ENCODE data around the gene ECE1. TPM values are rescaled to one million over a fixed set of nuclear protein-coding genes. Genes with fewer than 3 reads are reported as not detected.

The ECE1 gene
- total and polyA plus RNA-seq, 2 of the 13 experiments (the other 11 are each of a cell fraction or from before 2014, with no cell fraction given): 13.5 to 21.2 TPM

DNA sequence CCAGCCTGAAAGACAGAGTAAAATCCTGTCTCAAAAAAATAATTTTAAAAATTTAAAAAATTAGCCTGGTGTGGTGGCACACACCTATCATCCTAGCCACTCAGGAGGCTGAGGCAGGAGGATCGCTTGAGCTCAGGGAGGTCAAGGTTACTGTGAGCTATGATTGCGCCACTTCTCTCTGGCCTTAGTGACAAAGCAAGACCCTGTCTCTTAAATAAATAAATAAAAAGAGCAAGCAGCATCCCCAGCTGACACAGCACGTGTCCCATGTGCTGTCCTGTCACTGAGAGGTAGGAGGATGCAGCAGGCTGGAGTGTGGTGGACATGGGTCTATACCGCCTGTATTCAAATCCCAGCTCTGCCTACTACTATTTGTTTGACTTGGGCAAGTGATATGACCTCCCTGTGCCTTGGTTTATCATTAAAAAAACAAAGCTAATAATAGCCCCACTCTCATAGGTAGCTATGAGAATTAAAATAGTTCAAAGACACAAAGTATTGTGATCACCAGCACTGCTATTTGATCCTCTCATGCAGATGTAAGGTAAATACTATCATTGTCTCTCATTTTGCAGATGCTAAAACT, 22.2 kb upstream of the ECE1 start (continued):
- TF ChIP-seq, protein P1, sequence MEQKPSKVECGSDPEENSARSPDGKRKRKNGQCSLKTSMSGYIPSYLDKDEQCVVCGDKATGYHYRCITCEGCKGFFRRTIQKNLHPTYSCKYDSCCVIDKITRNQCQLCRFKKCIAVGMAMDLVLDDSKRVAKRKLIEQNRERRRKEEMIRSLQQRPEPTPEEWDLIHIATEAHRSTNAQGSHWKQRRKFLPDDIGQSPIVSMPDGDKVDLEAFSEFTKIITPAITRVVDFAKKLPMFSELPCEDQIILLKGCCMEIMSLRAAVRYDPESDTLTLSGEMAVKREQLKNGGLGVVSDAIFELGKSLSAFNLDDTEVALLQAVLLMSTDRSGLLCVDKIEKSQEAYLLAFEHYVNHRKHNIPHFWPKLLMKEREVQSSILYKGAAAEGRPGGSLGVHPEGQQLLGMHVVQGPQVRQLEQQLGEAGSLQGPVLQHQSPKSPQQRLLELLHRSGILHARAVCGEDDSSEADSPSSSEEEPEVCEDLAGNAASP (CRISPR knock-in tag; IDR thresholded peaks at IDR 0.05; ENCODE audit: borderline replicate concordance): peak; percentile 76; the same call in 1 of the 2 replicates
- TF ChIP-seq CEBPG (CRISPR knock-in tag; IDR thresholded peaks at IDR 0.05) (peak; percentile 96), NR3C1 (CRISPR knock-in tag; IDR thresholded peaks at IDR 0.05) (no peak), ZNF34 (CRISPR knock-in tag; IDR thresholded peaks at IDR 0.05; ENCODE audit: borderline replicate concordance) (no peak), NFKBIZ (CRISPR knock-in tag; IDR thresholded peaks at IDR 0.05) (0 out of 2 replicates have a peak, but pooled peaks have one; percentile 29), BHLHE40 (IDR thresholded peaks at IDR 0.05; ENCODE audit: low read length) (peak; percentile 91), FOXO1 (CRISPR knock-in tag; IDR thresholded peaks at IDR 0.05) (peak; percentile 67), EP300 (IDR thresholded peaks at IDR 0.05; ENCODE audit: low read depth in 2 of 2, low read length in 2 of 2) (peak in 1 of 2 experiments; percentile 66; a peak in 2 of 4 replicates), EP300 (CRISPR knock-in tag; IDR thresholded peaks at IDR 0.05; ENCODE audit: borderline replicate concordance) (peak; percentile 44; the same call in 1 of the 2 replicates), POGZ (CRISPR knock-in tag; IDR thresholded peaks at IDR 0.05) (0 out of 2 replicates have a peak, but pooled peaks have one; percentile 65), HDAC1 (CRISPR knock-in tag; IDR thresholded peaks at IDR 0.05) (peak; percentile 83), ZNF788 (CRISPR knock-in tag; IDR thresholded peaks at IDR 0.05; ENCODE audit: borderline replicate concordance) (peak; percentile 64)
- TF ChIP-seq, protein P2, sequence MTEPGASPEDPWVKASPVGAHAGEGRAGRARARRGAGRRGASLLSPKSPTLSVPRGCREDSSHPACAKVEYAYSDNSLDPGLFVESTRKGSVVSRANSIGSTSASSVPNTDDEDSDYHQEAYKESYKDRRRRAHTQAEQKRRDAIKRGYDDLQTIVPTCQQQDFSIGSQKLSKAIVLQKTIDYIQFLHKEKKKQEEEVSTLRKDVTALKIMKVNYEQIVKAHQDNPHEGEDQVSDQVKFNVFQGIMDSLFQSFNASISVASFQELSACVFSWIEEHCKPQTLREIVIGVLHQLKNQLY (CRISPR knock-in tag; IDR thresholded peaks at IDR 0.05): 0 out of 2 replicates have a peak, but pooled peaks have one; percentile 47
- TF ChIP-seq, protein P3, sequence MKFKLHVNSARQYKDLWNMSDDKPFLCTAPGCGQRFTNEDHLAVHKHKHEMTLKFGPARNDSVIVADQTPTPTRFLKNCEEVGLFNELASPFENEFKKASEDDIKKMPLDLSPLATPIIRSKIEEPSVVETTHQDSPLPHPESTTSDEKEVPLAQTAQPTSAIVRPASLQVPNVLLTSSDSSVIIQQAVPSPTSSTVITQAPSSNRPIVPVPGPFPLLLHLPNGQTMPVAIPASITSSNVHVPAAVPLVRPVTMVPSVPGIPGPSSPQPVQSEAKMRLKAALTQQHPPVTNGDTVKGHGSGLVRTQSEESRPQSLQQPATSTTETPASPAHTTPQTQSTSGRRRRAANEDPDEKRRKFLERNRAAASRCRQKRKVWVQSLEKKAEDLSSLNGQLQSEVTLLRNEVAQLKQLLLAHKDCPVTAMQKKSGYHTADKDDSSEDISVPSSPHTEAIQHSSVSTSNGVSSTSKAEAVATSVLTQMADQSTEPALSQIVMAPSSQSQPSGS (CRISPR knock-in tag; IDR thresholded peaks at IDR 0.05): 0 out of 2 replicates have a peak, but pooled peaks have one; percentile 61

Measured in HepG2 (cell line).